Right lobe of liver (tissue), 6 donors: Measurements from ENCODE around the gene BTBD19. TPM values are rescaled to one million over a fixed set of nuclear protein-coding genes. Genes with fewer than 3 reads are reported as not detected.

Experiments
- ATAC-seq, 4 donors: fragments of 200-7000 bp; cut with Tn5 transposase; one replicate each; pipeline ENCODE4 v1.9.1; 2020; ENCODE audit warnings: mild to moderate bottlenecking in 4 of 4, moderate library complexity in 4 of 4
- DNase-seq, 3 donors: peaks; one replicate each; pipeline ENCODE4 v3.0.0-alpha.2; 2020
- H3K27ac ChIP-seq, 3 donors: fragments of 200-600 bp; one replicate each; pipeline ENCODE4 v1.8.0; 2022
- H3K27me3 ChIP-seq, 2 donors: fragments of 200-600 bp; one replicate each; pipeline ENCODE4 v1.8.0; 2022
- H3K36me3 ChIP-seq, 4 donors: fragments of 200-600 bp; sonication (generic) in 1 of 4; one replicate each; pipeline versions ENCODE4 v1.5.1 to v1.8.0; 2017 to 2022; ENCODE audit warnings: control low read depth in 1 of 4
- H3K4me1 ChIP-seq, 4 donors: fragments of 200-600 bp; sonication (generic) in 1 of 4; one replicate each; pipeline versions ENCODE4 v1.5.1 to v1.8.0; 2017 to 2022; ENCODE audit warnings: control low read depth in 1 of 4
- H3K4me3 ChIP-seq, 3 donors: fragments of 200-600 bp; one replicate each; pipeline ENCODE4 v1.8.0; 2022
- H3K9me3 ChIP-seq, 4 donors: fragments of 200-600 bp; sonication (generic) in 1 of 4; one replicate each; pipeline versions ENCODE4 v1.5.1 to v1.8.0; 2017 to 2022; ENCODE audit warnings: control low read depth in 1 of 4
- CTCF ChIP-seq, 4 donors: fragments of 200-600 bp in 3 of 4; fragments of 450-650 bp in 1 of 4; IDR thresholded peaks; one replicate each; pipeline versions ENCODE4 v1.5.1 to v1.8.0; 2016 to 2022; ENCODE audit warnings: antibody characterized with exemption in 4 of 4, mild to moderate bottlenecking in 2 of 4
- POLR2A ChIP-seq: fragments of 450-650 bp; IDR thresholded peaks from one replicate; pipeline ENCODE4 v1.6.1; 2017; ENCODE audit warnings: antibody characterized with exemption, mild to moderate bottlenecking
- WGBS: methylation state at CpG from one replicate; pipeline ENCODE4 v1.1.6; 2018; ENCODE audit warnings: low coverage, low lambda C conversion rate; ENCODE audit not compliant: insufficient coverage; ENCODE audit errors: missing lambda C conversion rate; 5-methylcytosine and 5-hydroxymethylcytosine counted together
- intact Hi-C, 2 donors: fragments of 100-400 bp; cut with DNase I; formaldehyde crosslinking; loops; one replicate each; pipeline versions ENCODE4 v1.11.2 to v1.14.1; 2022
- total RNA-seq, 6 experiments: library from RNA; depleted of rRNA in 2 of 6; stranded (reverse); fragments of >200 nt in 2 of 6; fragmentation: NEBNext Ultra II Directional in 3 of 6; extraction: Animal tissue kit (Norgen Biotek cat#: 25700) in 3 of 6; gene quantifications; one replicate each; pipeline versions ENCODE4 v1.1.0 to v1.2.4, GENCODE V29; 2016 to 2023
- donor health status: DM: no; HTN: yes; CAD: no.
- donor health status: DM: no; HTN: no; CAD: no.
- donor health status: DM: no; HTN: no; CAD: no.
- donor health status: DM: no; HTN: yes; CAD: no.
- donor health status: DM: no; HTN: yes; CAD: no.

Gene BTBD19
- total RNA-seq, 6 experiments from 2014 or later = 2.6 to 7.5 (median 5.3) TPM

GRCh38 chr1:44777969-44778635, 30.2 kb upstream of the BTBD19 start:
- no peak overlapping the region for H3K27ac ChIP-seq
- no peak overlapping the region for H3K4me3 ChIP-seq
- intact Hi-C loops = no loop called here
- peaks cover 0 to 13% (median 2%) of the 10 kb centered on the region in 4 donors for H3K4me1 ChIP-seq
- no peaks in the 10 kb centered on the region for H3K9me3 ChIP-seq
- no peaks in the 10 kb centered on the region for H3K27me3 ChIP-seq
- ATAC-seq = no peak
- peaks cover 4 to 27% (median 14%) of the 10 kb centered on the region in 4 donors for H3K36me3 ChIP-seq
- TF ChIP-seq POLR2A (no peak), CTCF (IDR thresholded peaks at IDR 0.05) (no peak)
- WGBS = 73% methylated on average over 11 of the region's 13 CpGs
- DNase-seq = no peak

- H3K4me3 ChIP-seq = no peak overlapping the region
- ATAC-seq = no peak
- H3K27me3 ChIP-seq = no peaks in the 10 kb centered on the region
- WGBS = 96% methylated on average over 4 of the region's 6 CpGs
- H3K36me3 ChIP-seq = peaks cover 4 to 27% (median 14%) of the 10 kb centered on the region in 4 donors
- H3K4me1 ChIP-seq = peaks cover 0 to 16% (median 2%) of the 10 kb centered on the region in 4 donors
- no peak overlapping the region for H3K27ac ChIP-seq
- TF ChIP-seq CTCF (IDR thresholded peaks at IDR 0.05) (no peak), POLR2A (no peak)
- no peak for DNase-seq
- intact Hi-C loops = no loop called here
- no peaks in the 10 kb centered on the region for H3K9me3 ChIP-seq
These were observed 29.4 kb upstream of the BTBD19 start for GRCh38 chr1:44778705-44779576.

GRCh38 chr1:44780583-44781121, 27.7 kb upstream of the BTBD19 start:
- peaks cover 4 to 27% (median 14%) of the 10 kb centered on the region in 4 donors for H3K36me3 ChIP-seq

More at GRCh38 chr1:44780583-44781121, 27.7 kb upstream of the BTBD19 start:
- WGBS = 91% methylated on average over 9 of the region's 14 CpGs
- no peak for TF ChIP-seq POLR2A
- no peak for TF ChIP-seq CTCF (IDR thresholded peaks at IDR 0.05)
- Histone ChIP-seq H3K4me1 (peaks cover 0 to 24% (median 0%) of the 10 kb centered on the region in 4 donors), H3K4me3 (no peak overlapping the region), H3K27me3 (no peaks in the 10 kb centered on the region), H3K27ac (no peak overlapping the region), H3K9me3 (no peaks in the 10 kb centered on the region)
- no peak for DNase-seq
- ATAC-seq = no peak
- intact Hi-C loops = loop anchor here in 1 of 2 donors (10.0 kb wide), 1 partner anchor 54 kb away; no protein-coding TSS in a partner anchor
